RPMI8226 (cell line): Measurements from ENCODE around the gene PAXX.

ENCODE experiments used
- DNase-seq: peaks from one replicate; pipeline ENCODE4 v3.0.0-alpha.2; 2015

PAXX gene

GRCh38 chr9:136991993-136992818 is at the start of gene PAXX:
PAXX (plus strand) TSS chr9:136992422; CDS start chr9:136992444, 22 bp downstream.
- peak; percentile 97 for DNase-seq

- DNase-seq = no peak
Measured at GRCh38 chr9:136942881-136943230, 49.4 kb upstream of the PAXX start.

- DNase-seq = peak; percentile 70
Measured at GRCh38 chr9:136943291-136944211, 48.7 kb upstream of the PAXX start.

- peak; percentile 79 for DNase-seq
Measured at GRCh38 chr9:136944212-136944518, 48.1 kb upstream of the PAXX start.

- DNase-seq = peak; percentile 99
Measured at GRCh38 chr9:136944519-136945332, 47.5 kb upstream of the PAXX start, which contains the start of the genes C8G and FBXW5. C8G (plus strand) TSS chr9:136945243; CDS start chr9:136945321, 78 bp downstream. FBXW5 (minus strand) TSS chr9:136944738; CDS start chr9:136944083, 655 bp downstream.

DNA sequence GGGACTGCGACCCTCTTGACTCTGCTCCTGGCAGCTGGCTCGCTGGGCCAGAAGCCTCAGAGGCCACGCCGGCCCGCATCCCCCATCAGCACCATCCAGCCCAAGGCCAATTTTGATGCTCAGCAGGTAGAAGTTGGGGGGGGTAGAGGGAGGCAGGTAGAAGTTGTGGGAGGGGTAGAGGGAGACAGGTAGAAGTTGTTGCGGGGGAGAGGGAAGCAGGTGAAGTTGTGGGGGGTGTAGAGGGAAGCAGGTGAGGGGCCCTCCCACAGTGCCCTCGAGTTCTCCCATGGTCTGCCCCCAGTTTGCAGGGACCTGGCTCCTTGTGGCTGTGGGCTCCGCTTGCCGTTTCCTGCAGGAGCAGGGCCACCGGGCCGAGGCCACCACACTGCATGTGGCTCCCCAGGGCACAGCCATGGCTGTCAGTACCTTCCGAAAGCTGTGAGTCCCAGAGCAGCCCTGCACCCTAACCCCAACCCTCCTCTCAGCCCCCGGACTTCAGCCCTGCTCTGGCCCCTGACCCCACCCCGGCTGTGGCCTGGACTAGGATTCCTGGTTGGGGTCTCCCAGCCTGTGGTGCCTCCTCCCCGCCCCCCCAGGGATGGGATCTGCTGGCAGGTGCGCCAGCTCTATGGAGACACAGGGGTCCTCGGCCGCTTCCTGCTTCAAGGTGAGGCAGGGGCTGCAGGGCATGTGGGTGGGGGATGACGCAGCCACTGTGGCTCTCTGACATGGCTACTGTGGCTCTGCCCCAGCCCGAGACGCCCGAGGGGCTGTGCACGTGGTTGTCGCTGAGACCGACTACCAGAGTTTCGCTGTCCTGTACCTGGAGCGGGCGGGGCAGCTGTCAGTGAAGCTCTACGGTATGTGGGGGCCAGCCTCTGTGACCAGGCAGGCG is 46.6 kb upstream of the PAXX start:
- no peak for DNase-seq

- no peak for DNase-seq
Measured at GRCh38 chr9:136946228-136947027, 45.8 kb upstream of the PAXX start.

DNA sequence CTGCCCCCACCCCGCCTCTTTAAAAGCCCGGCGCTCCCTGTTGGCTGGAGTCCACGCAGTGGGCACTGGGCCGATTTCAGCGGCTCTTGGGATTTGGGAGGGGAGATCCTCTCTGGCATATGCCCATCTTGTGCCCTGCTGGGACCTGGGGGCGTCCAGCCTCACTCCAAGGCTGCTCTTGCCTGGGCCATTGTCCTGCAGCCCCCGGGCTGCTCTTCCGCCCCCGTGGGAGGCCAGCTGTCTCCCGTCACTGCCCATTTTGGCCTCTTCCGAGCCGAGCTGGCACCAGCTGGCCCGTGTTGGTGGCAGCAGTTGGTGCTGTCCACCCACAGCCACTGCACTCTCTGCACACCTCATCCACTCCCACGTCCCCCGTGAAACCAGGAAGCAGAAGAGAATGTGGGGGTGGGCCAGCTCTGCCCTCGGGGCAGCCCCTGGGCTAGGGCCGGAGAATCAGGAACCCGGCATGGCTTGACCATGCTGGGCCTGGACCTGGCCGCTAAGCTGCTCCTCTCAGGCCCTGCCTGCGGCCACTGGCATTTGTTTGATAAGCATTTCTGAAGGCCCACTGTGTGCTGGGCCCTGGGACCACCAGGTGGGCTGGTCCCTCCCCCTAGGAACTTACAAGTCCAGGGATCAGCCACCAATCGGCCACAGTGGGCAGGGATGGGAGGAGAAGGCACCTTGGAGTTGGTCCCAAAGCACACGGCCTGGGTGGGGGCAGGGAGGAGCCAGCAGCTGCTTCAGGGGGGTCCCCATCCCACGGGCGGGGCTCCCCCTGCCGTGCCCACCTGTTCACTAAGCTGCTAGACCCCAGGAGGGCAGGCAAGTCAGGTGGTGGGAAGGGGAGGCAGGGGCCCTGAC is 45.0 kb upstream of the PAXX start:
- DNase-seq = no peak

- DNase-seq = peak; percentile 57
Measured at GRCh38 chr9:136947955-136948510, 44.2 kb upstream of the PAXX start.

GRCh38 chr9:136949239-136949816 is 42.9 kb upstream of the PAXX start:
- DNase-seq = peak; percentile 33

- peak; percentile 99 for DNase-seq
Measured at GRCh38 chr9:136949817-136950655, 42.2 kb upstream of the PAXX start.

- DNase-seq = no peak
Measured at GRCh38 chr9:136950656-136951276, 41.5 kb upstream of the PAXX start.

- DNase-seq = no peak
Measured at GRCh38 chr9:136951541-136952320, 40.5 kb upstream of the PAXX start, which contains the start of gene LCN12. LCN12 (plus strand) TSS chr9:136952273; CDS start chr9:136952328, 55 bp downstream.

DNA sequence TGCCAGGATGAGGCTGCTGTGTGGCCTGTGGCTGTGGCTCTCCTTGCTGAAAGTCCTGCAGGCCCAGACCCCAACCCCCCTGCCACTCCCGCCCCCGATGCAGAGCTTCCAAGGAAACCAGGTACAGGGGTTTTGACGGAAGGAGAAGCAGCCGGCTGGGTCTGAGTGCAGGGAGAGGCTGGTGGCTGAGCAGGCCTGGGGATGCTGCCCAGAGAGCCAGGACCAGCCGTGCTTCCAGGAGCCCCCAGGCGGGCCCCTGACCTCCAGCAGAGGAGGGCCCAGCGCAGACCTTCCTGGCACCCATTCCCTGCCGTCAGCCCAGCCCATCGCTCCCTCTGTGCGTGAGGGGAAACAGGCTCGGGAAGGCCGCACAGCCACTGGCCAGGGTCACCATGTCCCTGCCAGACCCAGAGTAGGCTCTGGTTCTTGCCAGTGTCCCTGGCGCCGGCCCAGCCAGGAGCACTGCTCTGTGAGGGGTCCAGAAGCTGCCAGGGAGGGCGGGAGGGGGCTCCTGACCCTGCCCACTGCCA is 39.8 kb upstream of the PAXX start:
- DNase-seq = no peak

DNA sequence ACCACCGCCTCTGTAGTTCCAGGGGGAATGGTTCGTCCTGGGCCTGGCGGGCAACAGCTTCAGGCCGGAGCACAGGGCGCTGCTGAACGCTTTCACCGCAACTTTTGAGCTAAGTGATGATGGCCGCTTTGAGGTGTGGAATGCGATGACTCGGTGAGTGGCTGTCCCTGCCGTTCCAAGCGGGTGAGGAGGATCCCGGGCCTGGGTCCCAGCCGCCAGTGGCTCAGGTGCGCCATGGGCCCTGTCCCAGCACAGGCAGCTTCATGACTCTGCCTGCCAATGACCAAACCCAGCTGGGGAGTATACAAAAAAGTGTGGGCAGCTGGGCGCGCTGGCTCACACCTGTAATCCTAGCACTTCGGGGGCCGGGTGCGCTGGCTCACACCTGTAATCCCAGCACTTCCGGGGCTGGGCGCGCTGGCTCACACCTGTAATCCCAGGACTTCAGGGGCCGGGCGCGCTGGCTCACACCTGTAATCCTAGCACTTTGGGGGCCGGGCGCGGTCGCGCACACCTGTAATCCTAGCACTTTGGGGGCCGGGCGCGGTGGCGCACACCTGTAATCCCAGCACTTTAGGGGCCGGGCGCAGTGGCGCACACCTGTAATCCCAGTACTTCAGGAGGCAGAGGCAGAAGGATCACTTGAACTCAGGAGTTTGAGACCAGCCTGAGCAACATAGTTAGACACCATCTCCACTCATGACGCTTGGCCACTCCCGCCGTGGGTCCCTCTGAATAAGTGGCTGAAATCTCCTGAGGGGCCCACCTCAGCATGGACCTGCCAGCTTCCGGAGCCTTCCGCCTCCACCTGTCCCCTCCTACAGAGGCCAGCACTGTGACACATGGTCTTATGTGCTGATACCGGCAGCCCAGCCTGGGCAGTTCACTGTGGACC is 39.1 kb upstream of the PAXX start:
- DNase-seq = no peak
